ENCODE measurements around the gene NISCH. TPM values are rescaled to one million over a fixed set of nuclear protein-coding genes. Genes with fewer than 3 reads are reported as not detected.

Gene NISCH
- total and polyA plus RNA-seq, 9 donors = 73.6 to 142 (median 97.4) TPM

- peaks cover 11% of the 10 kb centered on the region for H3K4me1 ChIP-seq (ENCODE audit: insufficient read depth)
- H3K4me3 ChIP-seq = no peak overlapping the region
- intact Hi-C loops (cut with DNase I) = no loop called here
- WGBS, 3 donors = 74 to 79% (median 77%) methylated on average over 6 of the region's 6 CpGs
- no peaks in the 10 kb centered on the region for H3K9me3 ChIP-seq
- no peak overlapping the region for H3K27ac ChIP-seq
- no peak for TF ChIP-seq POLR2A (IDR thresholded peaks at IDR 0.05)
- no peak for TF ChIP-seq CTCF (IDR thresholded peaks at IDR 0.05)
- no peak for TF ChIP-seq EP300 (IDR thresholded peaks at IDR 0.05)
- no peak for DNase-seq
- no peaks in the 10 kb centered on the region for H3K27me3 ChIP-seq
- no peaks in the 10 kb centered on the region for H3K36me3 ChIP-seq
These were observed 2.8 kb downstream of the NISCH start for GRCh38 chr3:52458031-52458760.

- Histone ChIP-seq H3K4me1 (ENCODE audit: insufficient read depth) (peaks cover 11% of the 10 kb centered on the region), H3K27me3 (no peaks in the 10 kb centered on the region), H3K27ac (no peak overlapping the region), H3K9me3 (no peaks in the 10 kb centered on the region), H3K36me3 (no peaks in the 10 kb centered on the region), H3K4me3 (no peak overlapping the region)
- intact Hi-C loops (cut with DNase I) = no loop called here
- 95 to 96% (median 96%) methylated on average over 14 of the region's 14 CpGs for WGBS, 3 donors
- TF ChIP-seq CTCF (IDR thresholded peaks at IDR 0.05) = no peak
- no peak for TF ChIP-seq EP300 (IDR thresholded peaks at IDR 0.05)
- TF ChIP-seq POLR2A (IDR thresholded peaks at IDR 0.05) = no peak
- DNase-seq = no peak
These were observed 3.6 kb downstream of the NISCH start for GRCh38 chr3:52458770-52459545.

- no peak overlapping the region for H3K27ac ChIP-seq
- no peaks in the 10 kb centered on the region for H3K27me3 ChIP-seq
- no peak overlapping the region for H3K4me3 ChIP-seq
- TF ChIP-seq EP300 (IDR thresholded peaks at IDR 0.05) (no peak), POLR2A (IDR thresholded peaks at IDR 0.05) (no peak), CTCF (IDR thresholded peaks at IDR 0.05) (no peak)
- no peaks in the 10 kb centered on the region for H3K9me3 ChIP-seq
- DNase-seq = no peak
- WGBS, 3 donors = 70 to 75% (median 75%) methylated on average over 6 of the region's 6 CpGs
- peaks cover under 1% of the 10 kb centered on the region for H3K4me1 ChIP-seq (ENCODE audit: insufficient read depth)
- H3K36me3 ChIP-seq = no peaks in the 10 kb centered on the region
- intact Hi-C loops (cut with DNase I) = no loop called here
These were observed 6.5 kb downstream of the NISCH start for GRCh38 chr3:52461874-52462273.

GRCh38 chr3:52463416-52463815, 8.0 kb downstream of the NISCH start:
- WGBS, 3 donors = 92 to 93% (median 93%) methylated on average over 5 of the region's 5 CpGs
- no peaks in the 10 kb centered on the region for H3K36me3 ChIP-seq
- intact Hi-C loops (cut with DNase I) = no loop called here
- no peaks in the 10 kb centered on the region for H3K9me3 ChIP-seq
- H3K4me1 ChIP-seq (ENCODE audit: insufficient read depth) = no peaks in the 10 kb centered on the region
- DNase-seq = no peak
- H3K27me3 ChIP-seq = no peaks in the 10 kb centered on the region
- no peak overlapping the region for H3K4me3 ChIP-seq
- TF ChIP-seq POLR2A (IDR thresholded peaks at IDR 0.05) = no peak
- TF ChIP-seq CTCF (IDR thresholded peaks at IDR 0.05) = no peak
- TF ChIP-seq EP300 (IDR thresholded peaks at IDR 0.05) = no peak
- H3K27ac ChIP-seq = no peak overlapping the region

Measured in ovary (tissue), 9 donors.